ENCODE data around the gene KNDC1. TPM values are rescaled to one million over a fixed set of nuclear protein-coding genes. Genes with fewer than 3 reads are reported as not detected.
"Not testable (repeated sequence)": the region's sequence is repeated elsewhere in the genome, so short reads cannot be mapped to it uniquely, and the experiment has no call there.

KNDC1 gene
- total RNA-seq, 4 donors from 2014 or later, result 3.7 to 5.9 (median 4.8) TPM

DNA sequence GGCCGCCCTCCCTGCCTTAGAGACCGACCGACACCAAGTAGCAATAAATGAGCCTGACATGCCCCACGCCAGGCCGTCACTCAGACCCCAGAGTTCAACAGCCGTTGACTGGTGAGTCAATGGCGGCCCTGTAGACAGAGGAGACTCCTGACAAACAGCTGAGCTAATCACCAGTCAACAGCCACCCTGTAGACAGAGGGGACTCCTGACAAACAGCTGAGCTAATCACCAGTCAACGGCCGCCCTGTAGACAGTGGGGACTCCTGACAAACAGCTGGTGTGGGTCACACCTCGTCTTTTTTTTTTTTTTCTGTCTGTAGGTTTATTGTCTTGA is 16.9 kb upstream of the KNDC1 start:
- Histone ChIP-seq H3K27me3 (peaks cover 0 to 56% of the 10 kb centered on the region in 2 donors), H3K9me3 (peaks cover 0 to 14% (median 2%) of the 10 kb centered on the region in 4 donors), H3K36me3 (no peaks in the 10 kb centered on the region), H3K27ac (no peak overlapping the region), H3K4me3 (no peak overlapping the region), H3K4me1 (no peaks in the 10 kb centered on the region)
- no peak for DNase-seq (ENCODE audit: low spot score in 2 of 2)
- TF ChIP-seq EP300 (IDR thresholded peaks at IDR 0.05), result no peak
- TF ChIP-seq, protein P1, sequence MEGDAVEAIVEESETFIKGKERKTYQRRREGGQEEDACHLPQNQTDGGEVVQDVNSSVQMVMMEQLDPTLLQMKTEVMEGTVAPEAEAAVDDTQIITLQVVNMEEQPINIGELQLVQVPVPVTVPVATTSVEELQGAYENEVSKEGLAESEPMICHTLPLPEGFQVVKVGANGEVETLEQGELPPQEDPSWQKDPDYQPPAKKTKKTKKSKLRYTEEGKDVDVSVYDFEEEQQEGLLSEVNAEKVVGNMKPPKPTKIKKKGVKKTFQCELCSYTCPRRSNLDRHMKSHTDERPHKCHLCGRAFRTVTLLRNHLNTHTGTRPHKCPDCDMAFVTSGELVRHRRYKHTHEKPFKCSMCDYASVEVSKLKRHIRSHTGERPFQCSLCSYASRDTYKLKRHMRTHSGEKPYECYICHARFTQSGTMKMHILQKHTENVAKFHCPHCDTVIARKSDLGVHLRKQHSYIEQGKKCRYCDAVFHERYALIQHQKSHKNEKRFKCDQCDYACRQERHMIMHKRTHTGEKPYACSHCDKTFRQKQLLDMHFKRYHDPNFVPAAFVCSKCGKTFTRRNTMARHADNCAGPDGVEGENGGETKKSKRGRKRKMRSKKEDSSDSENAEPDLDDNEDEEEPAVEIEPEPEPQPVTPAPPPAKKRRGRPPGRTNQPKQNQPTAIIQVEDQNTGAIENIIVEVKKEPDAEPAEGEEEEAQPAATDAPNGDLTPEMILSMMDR (IDR thresholded peaks at IDR 0.05), result no peak
- no peak for TF ChIP-seq POLR2A (IDR thresholded peaks at IDR 0.05)
- 40 to 43% methylated on average over 10 of the region's 10 CpGs for WGBS, 2 donors

DNA sequence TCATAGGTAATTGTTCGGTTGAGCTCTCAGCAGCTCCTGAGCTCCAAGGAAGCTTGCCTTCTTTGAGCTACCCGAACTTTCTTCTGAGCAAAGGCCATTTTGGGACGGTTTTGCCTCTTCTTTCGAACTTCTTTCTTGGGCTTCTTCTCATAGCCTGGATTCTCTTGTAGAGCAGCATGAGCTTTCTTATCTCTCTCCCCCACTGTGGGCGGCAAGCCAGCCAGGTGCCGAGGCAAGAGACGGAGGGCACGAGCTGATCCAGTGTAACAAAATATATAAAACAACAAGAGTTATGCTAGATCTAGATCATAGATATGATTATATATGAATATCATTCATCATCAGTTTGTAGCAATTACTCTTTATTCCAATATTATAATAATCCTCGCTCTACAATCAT is 16.5 kb upstream of the KNDC1 start:
- no peaks in the 10 kb centered on the region for H3K4me1 ChIP-seq
- H3K4me3 ChIP-seq, result no peak overlapping the region
- no peak overlapping the region for H3K27ac ChIP-seq
- WGBS, 2 donors, result 58 to 74% methylated on average over 9 of the region's 9 CpGs
- H3K27me3 ChIP-seq, result peaks cover 0 to 56% of the 10 kb centered on the region in 2 donors
- TF ChIP-seq EP300 (IDR thresholded peaks at IDR 0.05) (no peak), POLR2A (IDR thresholded peaks at IDR 0.05) (no peak)
- TF ChIP-seq, protein P1 (IDR thresholded peaks at IDR 0.05), result no peak
- no peak for DNase-seq (ENCODE audit: low spot score in 2 of 2)
- H3K36me3 ChIP-seq, result no peaks in the 10 kb centered on the region
- peaks cover 0 to 18% (median 2%) of the 10 kb centered on the region in 4 donors for H3K9me3 ChIP-seq

DNA sequence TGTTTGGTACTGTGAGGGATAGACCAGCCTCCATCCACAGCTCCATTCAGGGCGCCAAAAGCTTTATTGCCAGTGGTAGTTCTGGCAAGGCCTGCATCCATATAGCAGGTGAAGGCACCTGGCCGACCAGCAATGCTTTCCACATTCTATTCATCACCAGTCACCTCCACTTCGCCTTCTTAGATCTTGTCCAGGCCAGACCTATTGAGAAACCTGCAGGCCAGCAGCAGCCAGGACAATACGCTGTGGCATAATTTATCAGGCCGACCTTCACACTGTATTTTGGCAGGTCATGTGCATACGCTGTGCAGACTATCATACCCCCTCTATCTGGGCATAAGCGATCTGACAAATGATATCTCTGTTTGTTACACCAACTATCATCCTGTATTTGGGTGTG is 15.2 kb upstream of the KNDC1 start:
- WGBS, 2 donors, result 93 to 96% methylated on average over 7 of the region's 7 CpGs
- TF ChIP-seq, protein P1 (IDR thresholded peaks at IDR 0.05), result no peak
- no peaks in the 10 kb centered on the region for H3K36me3 ChIP-seq
- H3K4me1 ChIP-seq, result no peaks in the 10 kb centered on the region
- peaks cover 0 to 23% (median 2%) of the 10 kb centered on the region in 4 donors for H3K9me3 ChIP-seq
- H3K4me3 ChIP-seq, result no peak overlapping the region
- no peak for DNase-seq (ENCODE audit: low spot score in 2 of 2)
- H3K27ac ChIP-seq, result no peak overlapping the region
- peaks cover 0 to 51% of the 10 kb centered on the region in 2 donors for H3K27me3 ChIP-seq

DNA sequence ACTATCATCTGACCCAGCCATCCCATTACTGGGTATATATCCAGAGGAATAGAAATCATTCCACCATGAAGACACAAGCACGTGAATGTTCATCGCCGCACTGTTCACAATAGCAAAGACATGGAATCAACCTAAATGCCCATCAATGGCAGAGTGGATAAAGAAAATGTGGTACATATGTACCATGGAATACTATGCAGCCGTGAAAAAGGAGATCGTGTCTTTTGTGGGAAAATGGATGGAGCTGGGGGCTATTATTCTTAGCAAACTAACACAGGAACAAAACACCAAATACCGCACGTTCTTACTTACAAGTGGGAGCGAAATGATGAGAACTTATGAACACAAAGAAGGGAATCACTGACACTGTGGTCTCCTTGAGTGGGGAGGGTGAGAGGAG is 9.8 kb upstream of the KNDC1 start:
- Histone ChIP-seq H3K36me3 (no peaks in the 10 kb centered on the region), H3K9me3 (peaks cover 0 to 23% (median 2%) of the 10 kb centered on the region in 4 donors), H3K27ac (no peak overlapping the region), H3K27me3 (peaks cover 0 to 12% of the 10 kb centered on the region in 2 donors), H3K4me3 (no peak overlapping the region), H3K4me1 (no peaks in the 10 kb centered on the region)
- WGBS, 2 donors, result 92 to 96% methylated on average over 8 of the region's 8 CpGs
- DNase-seq (ENCODE audit: low spot score in 2 of 2), result no peak
- TF ChIP-seq, protein P1 (IDR thresholded peaks at IDR 0.05), result no peak
- no peak for TF ChIP-seq EP300 (IDR thresholded peaks at IDR 0.05)
- TF ChIP-seq POLR2A (IDR thresholded peaks at IDR 0.05), result no peak

DNA sequence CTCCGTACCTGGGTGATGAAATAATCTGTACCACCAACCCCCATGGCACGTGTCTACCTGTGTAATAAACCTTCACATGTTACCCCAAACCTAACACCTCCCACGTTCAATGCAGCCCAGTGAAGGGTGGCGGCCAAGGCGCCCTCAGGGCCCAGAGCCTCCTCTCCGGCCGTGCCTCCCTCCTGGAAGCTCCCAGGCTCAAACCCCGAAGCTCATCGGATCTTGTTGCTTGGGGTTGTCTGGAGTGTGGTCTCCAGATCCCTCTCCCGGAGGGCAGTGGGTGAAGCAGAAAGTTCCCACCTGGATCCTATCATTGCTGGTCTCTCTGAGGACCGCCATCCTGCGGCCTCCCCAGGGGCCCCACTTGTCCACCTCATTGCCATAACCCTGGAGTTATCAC is 9.4 kb upstream of the KNDC1 start:
- Histone ChIP-seq H3K4me1 (no peaks in the 10 kb centered on the region), H3K27ac (no peak overlapping the region), H3K27me3 (peaks cover 0 to 10% of the 10 kb centered on the region in 2 donors), H3K36me3 (no peaks in the 10 kb centered on the region), H3K4me3 (no peak overlapping the region), H3K9me3 (peaks cover 0 to 23% (median 2%) of the 10 kb centered on the region in 4 donors)
- WGBS, 2 donors, result 84 to 88% methylated on average over 12 of the region's 12 CpGs
- TF ChIP-seq POLR2A (IDR thresholded peaks at IDR 0.05), result no peak
- no peak for TF ChIP-seq EP300 (IDR thresholded peaks at IDR 0.05)
- TF ChIP-seq, protein P1 (IDR thresholded peaks at IDR 0.05), result no peak
- DNase-seq (ENCODE audit: low spot score in 2 of 2), result no peak

DNA sequence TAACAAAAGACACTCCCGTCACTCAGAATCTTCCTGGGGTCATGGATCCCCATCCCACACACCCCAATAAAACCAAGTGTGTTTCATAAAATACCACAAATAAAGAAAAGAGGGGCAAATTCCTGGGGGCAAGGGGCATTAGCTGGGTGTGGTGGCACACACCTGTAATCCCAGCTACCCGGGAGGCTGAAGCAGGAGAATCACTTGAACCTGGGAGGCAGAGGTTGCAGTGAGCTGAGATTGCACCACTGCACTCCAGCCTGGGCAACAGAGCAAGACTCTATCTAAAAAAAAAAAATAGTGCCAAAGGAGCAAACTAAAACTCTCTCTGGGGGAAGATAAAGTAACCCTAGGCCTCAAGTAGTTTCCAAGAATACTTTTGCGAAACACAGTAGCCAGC is 8.9 kb upstream of the KNDC1 start:
- H3K4me3 ChIP-seq; DNase-seq (ENCODE audit: low spot score in 2 of 2); H3K4me1 ChIP-seq; H3K27me3 ChIP-seq; H3K36me3 ChIP-seq; H3K27ac ChIP-seq: not testable (repeated sequence)
- WGBS, 2 donors, result 80 to 93% methylated on average over 3 of the region's 3 CpGs
- H3K9me3 ChIP-seq, result peaks cover 0 to 23% (median 2%) of the 10 kb centered on the region in 4 donors
